Parathyroid adenoma (tissue), 2 donors: ENCODE data around the gene BAK1.
"Not testable (repeated sequence)": the region's sequence is repeated elsewhere in the genome, so short reads cannot be mapped to it uniquely, and the experiment has no call there.

Experiments
- H2AFZ ChIP-seq: fragments of 300-600 bp; sonication (generic); one replicate; pipeline ENCODE4 v1.7.0; 2017; ENCODE audit warnings: antibody characterized with exemption, mild to moderate bottlenecking
- H3K27ac ChIP-seq: fragments of 300-600 bp; sonication (generic); one replicate; pipeline ENCODE4 v1.7.0; 2017
- H3K27me3 ChIP-seq: fragments of 300-600 bp; sonication (generic); one replicate; pipeline ENCODE4 v1.7.0; 2017; ENCODE audit warnings: low read length; ENCODE audit not compliant: control insufficient read depth, insufficient read depth
- H3K36me3 ChIP-seq: fragments of 300-600 bp; sonication (generic); one replicate; pipeline ENCODE4 v1.7.0; 2017; ENCODE audit warnings: low read length; ENCODE audit not compliant: control insufficient read depth, insufficient read depth
- H3K4me1 ChIP-seq: fragments of 300-600 bp; sonication (generic); one replicate; pipeline ENCODE4 v1.7.0; 2017; ENCODE audit warnings: control low read depth
- H3K4me2 ChIP-seq: fragments of 300-600 bp; sonication (generic); one replicate; pipeline ENCODE4 v1.7.0; 2017; ENCODE audit warnings: low read length
- H3K4me3 ChIP-seq: fragments of 300-600 bp; sonication (generic); one replicate; pipeline ENCODE4 v1.7.0; 2017; ENCODE audit warnings: low read depth, low read length
- H3K79me2 ChIP-seq: fragments of 300-600 bp; sonication (generic); one replicate; pipeline ENCODE4 v1.7.0; 2017; ENCODE audit warnings: control low read depth
- H3K9ac ChIP-seq: fragments of 300-600 bp; sonication (generic); one replicate; pipeline ENCODE4 v1.7.0; 2017; ENCODE audit warnings: mild to moderate bottlenecking
- H3K9me3 ChIP-seq: fragments of 300-600 bp; sonication (generic); one replicate; pipeline ENCODE4 v1.7.0; 2017; ENCODE audit warnings: low read length; ENCODE audit not compliant: control insufficient read depth
- TF ChIP-seq, protein P1 (sequence below): fragments of 300-600 bp; sonication (generic); IDR thresholded peaks from one replicate; pipeline ENCODE4 v1.7.0; 2017; ENCODE audit warnings: antibody characterized with exemption, mild to moderate bottlenecking
- donor health status: primary hyperparathyroidism.

The BAK1 gene

DNA sequence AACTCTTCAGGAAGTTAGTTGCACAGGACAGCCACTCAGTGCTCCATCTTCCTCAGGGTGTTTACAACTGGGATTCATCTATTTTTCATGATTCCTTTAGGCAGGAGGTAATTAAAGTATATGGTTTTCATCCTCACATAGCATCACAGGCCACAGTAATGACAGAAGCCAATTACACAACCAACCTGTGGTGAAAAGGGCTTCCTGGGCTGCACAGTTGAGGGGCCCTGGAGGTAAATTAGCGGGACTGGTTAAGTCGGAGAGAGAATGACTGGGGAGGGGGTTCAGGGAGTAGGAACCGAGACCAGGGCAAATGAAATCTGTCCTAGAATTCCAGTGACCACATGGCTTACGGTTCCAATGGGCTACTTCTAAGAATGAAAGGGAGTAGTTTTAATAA lies 37.0 kb downstream of the BAK1 start:
- Histone ChIP-seq H2AFZ (no peak overlapping the region), H3K9ac (no peak overlapping the region), H3K4me1 (no peaks in the 10 kb centered on the region), H3K27me3 (no peaks in the 10 kb centered on the region), H3K27ac (no peak overlapping the region), H3K9me3 (no peaks in the 10 kb centered on the region), H3K4me3 (no peak overlapping the region), H3K79me2 (no peaks in the 10 kb centered on the region), H3K36me3 (no peaks in the 10 kb centered on the region), H3K4me2 (no peak overlapping the region)
- TF ChIP-seq, protein P1, sequence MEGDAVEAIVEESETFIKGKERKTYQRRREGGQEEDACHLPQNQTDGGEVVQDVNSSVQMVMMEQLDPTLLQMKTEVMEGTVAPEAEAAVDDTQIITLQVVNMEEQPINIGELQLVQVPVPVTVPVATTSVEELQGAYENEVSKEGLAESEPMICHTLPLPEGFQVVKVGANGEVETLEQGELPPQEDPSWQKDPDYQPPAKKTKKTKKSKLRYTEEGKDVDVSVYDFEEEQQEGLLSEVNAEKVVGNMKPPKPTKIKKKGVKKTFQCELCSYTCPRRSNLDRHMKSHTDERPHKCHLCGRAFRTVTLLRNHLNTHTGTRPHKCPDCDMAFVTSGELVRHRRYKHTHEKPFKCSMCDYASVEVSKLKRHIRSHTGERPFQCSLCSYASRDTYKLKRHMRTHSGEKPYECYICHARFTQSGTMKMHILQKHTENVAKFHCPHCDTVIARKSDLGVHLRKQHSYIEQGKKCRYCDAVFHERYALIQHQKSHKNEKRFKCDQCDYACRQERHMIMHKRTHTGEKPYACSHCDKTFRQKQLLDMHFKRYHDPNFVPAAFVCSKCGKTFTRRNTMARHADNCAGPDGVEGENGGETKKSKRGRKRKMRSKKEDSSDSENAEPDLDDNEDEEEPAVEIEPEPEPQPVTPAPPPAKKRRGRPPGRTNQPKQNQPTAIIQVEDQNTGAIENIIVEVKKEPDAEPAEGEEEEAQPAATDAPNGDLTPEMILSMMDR: no peak

DNA sequence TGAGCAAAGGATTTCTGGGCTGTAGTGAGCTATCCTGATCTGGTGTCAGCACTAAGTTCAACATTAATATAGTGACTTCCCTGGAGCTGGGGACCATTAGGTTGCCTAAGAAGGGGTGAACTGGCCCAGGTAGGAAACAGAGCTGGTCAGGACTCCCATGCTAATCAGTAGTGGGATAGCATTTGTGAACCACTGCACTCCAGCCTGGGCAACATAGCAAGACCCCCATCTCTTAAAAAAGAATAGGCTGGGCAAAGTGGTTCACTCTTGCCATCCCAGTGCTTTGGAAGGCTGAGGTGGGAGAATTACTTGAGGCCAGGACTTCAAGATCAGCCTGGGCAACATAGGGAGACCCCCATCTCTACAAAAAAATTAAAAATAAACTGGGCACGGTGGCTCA lies 39.3 kb downstream of the BAK1 start:
- no peak overlapping the region for H3K9ac ChIP-seq
- H3K27me3 ChIP-seq: no peaks in the 10 kb centered on the region
- no peaks in the 10 kb centered on the region for H3K79me2 ChIP-seq
- no peak overlapping the region for H2AFZ ChIP-seq
- no peaks in the 10 kb centered on the region for H3K9me3 ChIP-seq
- no peak overlapping the region for H3K27ac ChIP-seq
- no peak overlapping the region for H3K4me3 ChIP-seq
- H3K36me3 ChIP-seq: no peaks in the 10 kb centered on the region
- no peaks in the 10 kb centered on the region for H3K4me1 ChIP-seq
- H3K4me2 ChIP-seq: no peak overlapping the region
- TF ChIP-seq, protein P1: no peak

DNA sequence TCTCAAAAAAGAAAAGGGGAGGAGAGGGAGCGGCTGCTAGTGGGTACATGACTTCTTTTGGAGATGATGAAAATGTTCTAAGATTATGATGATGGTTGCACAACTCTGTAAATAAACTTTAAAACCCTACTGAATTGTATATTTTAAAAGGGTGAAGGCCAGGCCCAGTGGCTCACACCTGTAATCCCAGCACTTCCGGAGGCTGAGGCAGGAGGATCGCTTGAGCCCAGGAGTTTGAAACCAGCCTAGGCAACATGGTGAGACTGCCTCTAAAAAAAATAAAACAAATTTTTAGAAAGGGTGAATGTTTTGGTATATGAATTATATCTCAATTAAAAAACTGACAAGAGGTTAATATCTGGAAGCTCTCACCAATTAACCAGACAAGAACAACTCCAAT lies 45.4 kb downstream of the BAK1 start:
- no peaks in the 10 kb centered on the region for H3K27me3 ChIP-seq
- H3K27ac ChIP-seq: no peak overlapping the region
- no peaks in the 10 kb centered on the region for H3K9me3 ChIP-seq
- no peak overlapping the region for H3K4me3 ChIP-seq
- no peak overlapping the region for H3K4me2 ChIP-seq
- no peaks in the 10 kb centered on the region for H3K4me1 ChIP-seq
- H3K36me3 ChIP-seq: no peaks in the 10 kb centered on the region
- H2AFZ ChIP-seq: no peak overlapping the region
- no peaks in the 10 kb centered on the region for H3K79me2 ChIP-seq
- TF ChIP-seq, protein P1: no peak
- H3K9ac ChIP-seq: no peak overlapping the region

DNA sequence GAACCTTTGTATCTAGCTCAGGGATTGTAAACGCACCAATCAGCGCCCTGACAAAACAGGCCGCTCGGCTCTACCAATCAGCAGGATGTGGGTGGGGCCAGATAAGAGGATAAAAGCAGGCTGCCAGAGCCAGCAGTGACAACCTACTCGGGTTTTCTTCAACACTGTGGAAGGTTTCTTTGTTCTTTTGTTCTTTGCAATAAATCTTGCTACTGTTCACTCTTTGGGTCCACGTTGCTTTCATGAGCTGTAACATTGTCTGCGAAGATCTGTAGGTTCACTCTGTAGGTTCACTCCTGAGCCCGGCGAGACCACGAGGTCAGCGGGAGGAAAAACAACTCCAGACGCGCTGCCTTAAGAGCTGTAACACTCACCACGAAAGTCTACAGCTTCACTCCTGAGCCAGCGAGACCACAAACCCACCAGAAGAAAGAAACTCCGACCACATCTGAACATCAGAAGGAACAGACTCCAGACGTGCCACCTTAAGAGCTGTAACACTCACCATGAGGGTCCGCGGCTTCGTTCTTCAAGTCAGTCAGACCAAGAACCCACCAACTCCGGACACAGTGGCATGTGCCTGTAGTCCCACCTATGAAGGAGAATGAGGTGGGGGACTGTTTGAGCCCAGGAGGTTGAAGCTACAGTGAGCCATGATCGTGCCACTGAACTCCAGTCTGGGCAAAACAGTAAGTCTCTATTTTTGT lies 46.8 kb downstream of the BAK1 start:
- not testable (repeated sequence) for H3K27ac ChIP-seq, H3K9me3 ChIP-seq, H3K4me1 ChIP-seq, H3K4me3 ChIP-seq, H3K9ac ChIP-seq, H2AFZ ChIP-seq, H3K4me2 ChIP-seq, H3K79me2 ChIP-seq, H3K36me3 ChIP-seq, H3K27me3 ChIP-seq

DNA sequence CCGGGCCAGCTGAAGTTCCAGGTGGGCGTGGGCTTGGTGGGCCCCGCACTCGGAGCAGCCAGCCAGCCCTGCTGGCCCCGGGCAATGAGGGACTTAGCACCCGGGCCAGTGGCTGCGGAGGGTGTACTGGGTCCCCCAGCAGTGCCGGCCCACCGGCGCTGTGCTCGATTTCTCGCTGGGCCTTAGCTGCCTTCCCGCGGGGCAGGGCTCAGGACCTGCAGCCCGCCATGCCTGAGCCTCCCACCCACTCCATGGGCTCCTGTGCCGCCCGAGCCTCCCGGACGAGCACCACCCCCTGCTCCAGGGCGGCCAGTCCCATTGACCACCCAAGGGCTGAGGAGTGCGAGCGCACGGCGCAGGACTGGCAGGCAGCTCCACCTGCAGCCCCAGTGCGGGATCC lies 47.6 kb downstream of the BAK1 start:
- not testable (repeated sequence) for H3K9me3 ChIP-seq, H3K27me3 ChIP-seq, H3K4me1 ChIP-seq, H3K27ac ChIP-seq, H3K4me2 ChIP-seq, H3K36me3 ChIP-seq, H3K9ac ChIP-seq, H3K4me3 ChIP-seq, H2AFZ ChIP-seq, H3K79me2 ChIP-seq

DNA sequence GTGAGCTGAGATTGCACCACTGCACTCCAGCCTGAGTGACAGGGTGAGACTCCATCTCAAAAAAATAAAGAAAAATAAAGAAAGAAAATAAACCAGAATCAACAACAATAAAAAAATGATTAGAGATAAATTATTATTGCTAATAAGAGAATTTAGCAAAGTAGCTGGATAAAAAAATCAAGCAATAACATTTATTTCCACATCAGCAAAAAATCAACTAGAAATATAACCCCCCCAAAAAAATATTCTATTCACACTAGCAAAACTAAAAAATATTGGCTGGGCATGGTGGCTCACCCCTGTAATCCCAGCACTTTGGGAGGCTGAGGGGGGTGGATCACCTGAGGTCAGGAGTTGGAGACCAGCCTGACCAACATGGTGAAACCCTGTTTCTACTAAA lies 49.5 kb downstream of the BAK1 start:
- H3K9me3 ChIP-seq, H3K9ac ChIP-seq, H3K36me3 ChIP-seq, H3K4me3 ChIP-seq, H3K4me2 ChIP-seq, H3K27ac ChIP-seq, H3K4me1 ChIP-seq, H2AFZ ChIP-seq, H3K27me3 ChIP-seq, H3K79me2 ChIP-seq: not testable (repeated sequence)
